HG02970 (cell line): Measurements from ENCODE around the gene RUVBL2.

Experiments used
- ATAC-seq: cut with Tn5 transposase; IDR thresholded peaks from one replicate; pipeline ENCODE4 v1.9.1; 2021; ENCODE audit warnings: mild to moderate bottlenecking, moderate library complexity, moderate number of reproducible peaks; ENCODE audit not compliant: unreplicated experiment, low FRiP score

The RUVBL2 gene

GRCh38 chr19:48993175-48994034 is at the start of gene RUVBL2, which contains the start of gene GYS1:
Gene RUVBL2 (plus strand): TSS chr19:48993887. CDS start chr19:48993912, 25 bp downstream.
Gene GYS1 (minus strand): TSS chr19:48993309. CDS start chr19:48993112, 197 bp downstream.
- ATAC-seq = peak; percentile 90

- no peak for ATAC-seq
These were observed 48.3 kb upstream of the RUVBL2 start for GRCh38 chr19:48945415-48945814.

- no peak for ATAC-seq
These were observed 47.9 kb upstream of the RUVBL2 start for GRCh38 chr19:48945817-48946216.

- ATAC-seq = no peak
These were observed 47.0 kb upstream of the RUVBL2 start for GRCh38 chr19:48946463-48947257.

GRCh38 chr19:48947258-48947542 is 46.5 kb upstream of the RUVBL2 start:
- ATAC-seq = no peak

GRCh38 chr19:48950159-48950558 is 43.5 kb upstream of the RUVBL2 start:
- no peak for ATAC-seq

GRCh38 chr19:48950830-48951519 is 42.7 kb upstream of the RUVBL2 start:
- no peak for ATAC-seq

GRCh38 chr19:48953141-48953540 is 40.5 kb upstream of the RUVBL2 start:
- no peak for ATAC-seq

GRCh38 chr19:48953990-48954594 is 39.6 kb upstream of the RUVBL2 start:
- no peak for ATAC-seq

GRCh38 chr19:48954595-48955307 is 38.9 kb upstream of the RUVBL2 start, which contains the start of gene BAX:
Gene BAX (plus strand): TSS chr19:48954875. CDS start chr19:48954929, 54 bp downstream.
- peak; percentile 88 for ATAC-seq

- peak; percentile 12 for ATAC-seq
These were observed 38.3 kb upstream of the RUVBL2 start for GRCh38 chr19:48955308-48955958.

- ATAC-seq = no peak
These were observed 35.7 kb upstream of the RUVBL2 start for GRCh38 chr19:48958006-48958405.

- ATAC-seq = no peak
These were observed 34.1 kb upstream of the RUVBL2 start for GRCh38 chr19:48959341-48960239.

GRCh38 chr19:48961051-48961649 is 32.5 kb upstream of the RUVBL2 start:
- ATAC-seq = no peak

- no peak for ATAC-seq
These were observed 32.0 kb upstream of the RUVBL2 start for GRCh38 chr19:48961673-48962028.

- peak; percentile 27 for ATAC-seq
These were observed 31.4 kb upstream of the RUVBL2 start for GRCh38 chr19:48962029-48962848.

GRCh38 chr19:48962849-48963165 is 30.9 kb upstream of the RUVBL2 start:
- no peak for ATAC-seq
